Measurements from ENCODE around the gene VPS33B. TPM values are rescaled to one million over a fixed set of nuclear protein-coding genes. Genes with fewer than 3 reads are reported as not detected.

Gene VPS33B
- total RNA-seq, 2 donors from 2014 or later: 7.3 to 12.2 TPM

GRCh38 chr15:90994417-90995311 lies 27.7 kb downstream of the VPS33B start, which contains the start of gene PRC1:
TSS of gene PRC1 (minus strand) at chr15:90994535. CDS start at chr15:90994417, 118 bp downstream.
- TF ChIP-seq, protein P1, sequence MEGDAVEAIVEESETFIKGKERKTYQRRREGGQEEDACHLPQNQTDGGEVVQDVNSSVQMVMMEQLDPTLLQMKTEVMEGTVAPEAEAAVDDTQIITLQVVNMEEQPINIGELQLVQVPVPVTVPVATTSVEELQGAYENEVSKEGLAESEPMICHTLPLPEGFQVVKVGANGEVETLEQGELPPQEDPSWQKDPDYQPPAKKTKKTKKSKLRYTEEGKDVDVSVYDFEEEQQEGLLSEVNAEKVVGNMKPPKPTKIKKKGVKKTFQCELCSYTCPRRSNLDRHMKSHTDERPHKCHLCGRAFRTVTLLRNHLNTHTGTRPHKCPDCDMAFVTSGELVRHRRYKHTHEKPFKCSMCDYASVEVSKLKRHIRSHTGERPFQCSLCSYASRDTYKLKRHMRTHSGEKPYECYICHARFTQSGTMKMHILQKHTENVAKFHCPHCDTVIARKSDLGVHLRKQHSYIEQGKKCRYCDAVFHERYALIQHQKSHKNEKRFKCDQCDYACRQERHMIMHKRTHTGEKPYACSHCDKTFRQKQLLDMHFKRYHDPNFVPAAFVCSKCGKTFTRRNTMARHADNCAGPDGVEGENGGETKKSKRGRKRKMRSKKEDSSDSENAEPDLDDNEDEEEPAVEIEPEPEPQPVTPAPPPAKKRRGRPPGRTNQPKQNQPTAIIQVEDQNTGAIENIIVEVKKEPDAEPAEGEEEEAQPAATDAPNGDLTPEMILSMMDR (IDR thresholded peaks at IDR 0.05): no peak
- Histone ChIP-seq H3K36me3 (peaks cover 4% of the 10 kb centered on the region), H3K9me3 (no peaks in the 10 kb centered on the region), H3K4me3 (peak within 1 kb of the TSS; percentile 91), H3K27me3 (replicated peaks; ENCODE audit: insufficient read depth) (no peaks in the 10 kb centered on the region), H3K27ac (peak within 1 kb of the TSS; percentile 82 to 92), H3K4me1 (ENCODE audit: control insufficient read depth in 1 of 2, low read depth in 2 of 2) (peaks cover 3 to 10% of the 10 kb centered on the region in 2 donors)
- ATAC-seq (ENCODE audit: insufficient number of reproducible peaks, low FRiP score, low read depth): peak; percentile 98
- DNase-seq (ENCODE audit: low spot score): peak; percentile 92

DNA sequence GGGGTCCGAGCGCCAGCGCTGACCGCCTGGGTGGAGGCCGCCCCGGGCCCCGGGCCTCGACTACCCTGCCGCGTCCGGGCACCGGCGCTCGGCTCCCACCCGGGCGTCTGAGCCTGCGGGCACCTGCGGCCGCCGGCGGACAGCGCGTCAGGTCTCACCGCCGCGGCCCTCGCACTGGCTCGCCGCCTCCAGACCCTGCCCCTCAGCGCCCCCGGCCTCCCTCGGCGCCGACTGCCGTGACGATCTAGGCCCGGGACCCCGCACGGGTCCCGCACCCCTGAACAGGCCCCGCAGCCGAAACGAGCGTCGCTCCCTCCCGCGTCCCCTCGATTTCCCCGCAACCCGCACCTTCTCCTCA lies 28.4 kb downstream of the VPS33B start:
- DNase-seq (ENCODE audit: low spot score) (no peak), ATAC-seq (ENCODE audit: insufficient number of reproducible peaks, low FRiP score, low read depth) (peak; percentile 22)
- no peaks in the 10 kb centered on the region for H3K36me3 ChIP-seq
- H3K4me3 ChIP-seq: peak overlapping the region; percentile 91
- no peaks in the 10 kb centered on the region for H3K9me3 ChIP-seq
- peak overlapping the region; percentile 82 to 92 for H3K27ac ChIP-seq
- TF ChIP-seq, protein P1 (IDR thresholded peaks at IDR 0.05): no peak
- H3K4me1 ChIP-seq (ENCODE audit: control insufficient read depth in 1 of 2, low read depth in 2 of 2): peaks cover 3 to 10% of the 10 kb centered on the region in 2 donors
- no peaks in the 10 kb centered on the region for H3K27me3 ChIP-seq (replicated peaks; ENCODE audit: insufficient read depth)

DNA sequence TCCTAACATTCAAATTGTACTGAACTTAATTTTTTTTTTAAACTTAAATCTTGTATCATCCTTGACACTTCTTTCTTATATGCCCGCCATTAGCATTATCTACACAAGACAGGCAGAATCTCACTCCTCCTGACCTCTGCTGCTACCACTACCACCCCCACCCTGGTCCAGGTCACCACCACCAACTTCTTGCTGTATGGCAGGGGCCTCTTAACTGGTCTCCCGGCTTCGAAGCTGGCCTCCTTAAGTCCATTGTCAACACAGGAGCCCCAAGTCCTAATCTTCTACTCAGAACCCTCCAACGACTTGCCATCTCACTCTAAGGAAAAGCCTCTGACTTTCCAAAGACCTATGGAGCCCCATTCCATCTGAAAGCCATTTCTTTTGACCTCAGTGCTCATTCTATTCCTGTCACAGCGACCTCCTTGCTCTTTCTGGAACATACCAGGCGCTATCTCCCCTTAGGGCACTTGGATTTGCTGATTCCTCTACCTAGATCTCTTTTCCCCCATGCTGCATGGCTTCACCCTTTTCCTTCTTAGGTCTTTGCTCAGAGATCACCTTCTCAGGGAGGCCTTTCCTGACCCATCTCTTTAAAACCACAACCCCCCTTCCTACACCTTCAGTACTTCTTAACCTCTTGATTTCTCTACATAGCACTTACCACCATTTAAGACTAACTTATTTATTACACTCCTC lies 30.7 kb downstream of the VPS33B start:
- no peak for DNase-seq (ENCODE audit: low spot score)
- no peak overlapping the region for H3K4me3 ChIP-seq
- no peaks in the 10 kb centered on the region for H3K9me3 ChIP-seq
- TF ChIP-seq, protein P1 (IDR thresholded peaks at IDR 0.05): no peak
- ATAC-seq (ENCODE audit: insufficient number of reproducible peaks, low FRiP score, low read depth): no peak
- peaks cover 3 to 15% of the 10 kb centered on the region in 2 donors for H3K4me1 ChIP-seq (ENCODE audit: control insufficient read depth in 1 of 2, low read depth in 2 of 2)
- no peaks in the 10 kb centered on the region for H3K36me3 ChIP-seq
- H3K27me3 ChIP-seq (replicated peaks; ENCODE audit: insufficient read depth): no peaks in the 10 kb centered on the region
- H3K27ac ChIP-seq: no peak overlapping the region

DNA sequence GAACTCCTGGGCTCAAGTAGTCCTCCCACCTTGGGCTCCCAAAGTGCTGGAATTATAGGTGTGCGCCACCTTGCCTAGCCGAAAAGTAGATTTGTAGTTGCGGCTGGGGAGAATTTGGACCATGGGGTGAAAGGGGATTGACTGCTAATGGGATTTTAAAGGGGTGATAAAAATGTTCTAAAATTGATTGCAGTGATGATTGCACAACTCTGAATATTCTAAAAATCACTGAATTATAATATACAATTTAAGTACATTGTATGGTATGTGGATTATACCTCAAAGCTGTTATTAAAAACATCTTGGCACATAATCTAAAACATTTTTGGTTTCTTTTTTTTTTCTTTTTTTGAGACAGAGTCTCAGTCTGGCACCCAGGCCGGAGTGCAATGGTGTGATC lies 31.9 kb downstream of the VPS33B start:
- DNase-seq (ENCODE audit: low spot score): no peak
- Histone ChIP-seq H3K27me3 (replicated peaks; ENCODE audit: insufficient read depth) (no peaks in the 10 kb centered on the region), H3K36me3 (no peaks in the 10 kb centered on the region)

More for the DNA sequence above, 31.9 kb downstream of the VPS33B start:
- Histone ChIP-seq H3K4me1 (ENCODE audit: control insufficient read depth in 1 of 2, low read depth in 2 of 2) (peaks cover 3 to 15% of the 10 kb centered on the region in 2 donors), H3K9me3 (no peaks in the 10 kb centered on the region), H3K4me3 (no peak overlapping the region), H3K27ac (no peak overlapping the region)
- TF ChIP-seq, protein P1 (IDR thresholded peaks at IDR 0.05): no peak
- no peak for ATAC-seq (ENCODE audit: insufficient number of reproducible peaks, low FRiP score, low read depth)
